IMR-90 (cell line): ENCODE results near the gene PXDC1. TPM values are rescaled to one million over a fixed set of nuclear protein-coding genes. Genes with fewer than 3 reads are reported as not detected.

Experiments used
- ATAC-seq: fragments of 200-7000 bp; cut with Tn5 transposase; 2 replicates; pipeline ENCODE4 v1.9.1; 2020; ENCODE audit warnings: low read depth, mild to moderate bottlenecking, moderate library complexity
- BruUV-seq: library from RNA; stranded (reverse); fragments of 400-500 nt; replicated peaks from 2 replicates; lab custom pipeline; 2021; lab: Mats Ljungman, UMichigan
- CTCF ChIA-PET: fragments of 300-600 bp; formaldehyde crosslinking; extraction: SDS; loops from one replicate; lab custom pipeline; 2021; ENCODE audit warnings: antibody characterized with exemption; lab: Yijun Ruan, JAX
- POLR2A ChIA-PET: fragments of 300-600 bp; sonication (Branson Sonifier 250); formaldehyde crosslinking; loops from one replicate; lab custom pipeline; 2022; ENCODE audit warnings: antibody characterized with exemption; ENCODE audit not compliant: unreplicated experiment; lab: Charles Lee
- DNase-seq: peaks from one replicate; pipeline ENCODE4 v3.0.0; 2013
- H2AFZ ChIP-seq: replicated peaks from 2 replicates; pipeline ENCODE3; 2013; ENCODE audit warnings: low read length, mild to moderate bottlenecking; ENCODE audit not compliant: poor library complexity
- H2AK5ac ChIP-seq: 2 replicates; pipeline ENCODE4 v1.6.1; 2013; ENCODE audit warnings: low read depth, low read length, inconsistent platforms
- H2AK9ac ChIP-seq: replicated peaks from 2 replicates; pipeline ENCODE3; 2013; ENCODE audit warnings: mild to moderate bottlenecking, low read depth, low read length, moderate library complexity; ENCODE audit not compliant: poor library complexity
- H2BK120ac ChIP-seq: 2 replicates; pipeline ENCODE4 v1.6.1; 2013; ENCODE audit warnings: low read depth, low read length, inconsistent platforms
- H2BK15ac ChIP-seq: 3 replicates; pipeline ENCODE4 v1.6.1; 2013; ENCODE audit warnings: low read depth, low read length, inconsistent platforms
- H2BK20ac ChIP-seq: 2 replicates; pipeline ENCODE4 v1.6.1; 2013; ENCODE audit warnings: low read depth, mild to moderate bottlenecking, inconsistent platforms, low read length, moderate library complexity
- H2BK5ac ChIP-seq: 2 replicates; pipeline ENCODE4 v1.6.1; 2013; ENCODE audit warnings: mild to moderate bottlenecking, low read depth, low read length, inconsistent platforms; ENCODE audit not compliant: poor library complexity, severe bottlenecking
- H3K14ac ChIP-seq: replicated peaks from 2 replicates; pipeline ENCODE4 v1.6.1; 2013; ENCODE audit warnings: low read depth, low read length, inconsistent platforms
- H3K18ac ChIP-seq: 2 replicates; pipeline ENCODE4 v1.6.1; 2013; ENCODE audit warnings: low read depth, low read length, control low read depth
- H3K23ac ChIP-seq: 2 replicates; pipeline ENCODE4 v1.6.1; 2013; ENCODE audit warnings: low read depth, low read length, inconsistent platforms
- H3K27ac ChIP-seq: 2 replicates; pipeline ENCODE4 v1.5.1; 2013; ENCODE audit warnings: mild to moderate bottlenecking, control low read depth, low read length; ENCODE audit not compliant: insufficient read depth
- H3K27me3 ChIP-seq: 2 replicates; pipeline ENCODE4 v1.6.1; 2013; ENCODE audit warnings: low read length; ENCODE audit not compliant: control insufficient read depth, insufficient read depth
- H3K36me3 ChIP-seq: 2 replicates; pipeline ENCODE4 v1.6.1; 2013; ENCODE audit warnings: low read length, mixed read lengths; ENCODE audit not compliant: control insufficient read depth, insufficient read depth
- H3K4ac ChIP-seq: 2 replicates; pipeline ENCODE4 v1.6.1; 2013; ENCODE audit warnings: low read depth, low read length, inconsistent platforms
- H3K4me1 ChIP-seq: 2 replicates; pipeline ENCODE4 v1.6.1; 2013; ENCODE audit warnings: low read length, mixed read lengths; ENCODE audit not compliant: control insufficient read depth, insufficient read depth
- H3K4me2 ChIP-seq: 2 replicates; pipeline ENCODE4 v1.6.1; 2013; ENCODE audit warnings: low read depth, mild to moderate bottlenecking, control low read depth, low read length, moderate library complexity
- H3K4me3 ChIP-seq: 2 replicates; pipeline ENCODE4 v1.5.1; 2013; ENCODE audit warnings: low read depth, mild to moderate bottlenecking, control low read depth, low read length, moderate library complexity; ENCODE audit not compliant: insufficient read depth
- H3K56ac ChIP-seq: 2 replicates; pipeline ENCODE4 v1.6.1; 2013; ENCODE audit warnings: low read length, inconsistent platforms; ENCODE audit not compliant: insufficient read depth; ENCODE audit errors: extremely low read depth
- H3K79me1 ChIP-seq, 2 experiments: 2 replicates each; pipeline ENCODE4 v1.6.1; 2013; ENCODE audit warnings: low read length in 2 of 2, inconsistent platforms in 1 of 2, low read depth in 1 of 2
- H3K9ac ChIP-seq: 2 replicates; pipeline ENCODE4 v1.6.1; 2013; ENCODE audit warnings: low read depth, low read length, control low read depth
- H3K9me1 ChIP-seq: 2 replicates; pipeline ENCODE4 v1.6.1; 2013; ENCODE audit warnings: low read length, inconsistent platforms; ENCODE audit not compliant: insufficient read depth
- H3K9me3 ChIP-seq: 2 replicates; pipeline ENCODE4 v1.6.1; 2013; ENCODE audit warnings: low read length; ENCODE audit not compliant: control insufficient read depth, insufficient read depth
- H4K20me1 ChIP-seq: 2 replicates; pipeline ENCODE4 v1.6.1; 2013; ENCODE audit warnings: low read length, inconsistent platforms; ENCODE audit not compliant: insufficient read depth
- H4K5ac ChIP-seq: 2 replicates; pipeline ENCODE4 v1.6.1; 2013; ENCODE audit warnings: mild to moderate bottlenecking, low read depth, low read length, control low read depth
- H4K8ac ChIP-seq, 2 experiments: 2 replicates each; pipeline ENCODE4 v1.6.1; 2013; ENCODE audit warnings: low read depth in 2 of 2, low read length in 2 of 2, control low read depth in 1 of 2, inconsistent platforms in 1 of 2
- H4K91ac ChIP-seq: 2 replicates; pipeline ENCODE4 v1.6.1; 2013; ENCODE audit warnings: low read depth, low read length, inconsistent platforms; ENCODE audit not compliant: insufficient read depth
- BHLHE40 ChIP-seq: fragments of 150-350 bp; IDR thresholded peaks from 2 replicates; pipeline ENCODE4 v1.6.1; 2016; ENCODE audit warnings: mild to moderate bottlenecking, low read depth, low read length
- MAFK ChIP-seq: IDR thresholded peaks from 2 replicates; pipeline ENCODE4 v1.6.1; 2012; ENCODE audit warnings: low read depth, low read length, improper control_type of control experiment
- WGBS, 2 experiments: methylation state at CpG; one replicate each; pipeline versions ENCODE4 v1.1.5 to v1.1.7; 2013; ENCODE audit warnings: missing lambda C conversion rate in 2 of 2; ENCODE audit not compliant: insufficient read length in 1 of 2; ENCODE audit errors: extremely low coverage in 2 of 2; 5-methylcytosine and 5-hydroxymethylcytosine counted together
- dilution Hi-C: fragments of 300-500 bp; cut with HindIII; formaldehyde crosslinking; loops from one replicate; pipeline ENCODE4 v1.14.3; 2018; ENCODE audit warnings: low sequenced_read_pairs; ENCODE audit not compliant: unreplicated experiment
- in situ Hi-C: fragments of 300-500 bp; cut with MboI; formaldehyde crosslinking; loops from 3 replicates; pipeline ENCODE4 v1.14.3; 2019; ENCODE audit warnings: low sequenced_read_pairs, inconsistent platforms, mixed read lengths
- intact Hi-C: fragments of 100-400 bp; cut with micrococcal nuclease; formaldehyde crosslinking; loops from 2 replicates; pipeline ENCODE4 v1.10.0; 2022
- polyA plus RNA-seq, 3 experiments: library from polyadenylated mRNA; depleted of rRNA; stranded (reverse); fragments of >200 nt; gene quantifications; 2 replicates each; pipeline ENCODE4 v1.2.3, GENCODE V29; 2012; ENCODE audit warnings: low replicate concordance in 1 of 3
- total RNA-seq: library from RNA; depleted of rRNA; stranded (reverse); fragments of >200 nt; gene quantifications from 2 replicates; pipeline ENCODE4 v1.2.3, GENCODE V29; 2012
- TF ChIP-seq, protein P1 (sequence below): fragments of 150-350 bp; IDR thresholded peaks from 2 replicates; pipeline ENCODE4 v1.6.1; 2016; ENCODE audit warnings: low read depth, mild to moderate bottlenecking, low read length, moderate library complexity, borderline replicate concordance

The PXDC1 gene
- total and polyA plus RNA-seq, 2 of the 4 experiments (the other 2 are of a cell fraction): 63.3 to 72.2 TPM

DNA sequence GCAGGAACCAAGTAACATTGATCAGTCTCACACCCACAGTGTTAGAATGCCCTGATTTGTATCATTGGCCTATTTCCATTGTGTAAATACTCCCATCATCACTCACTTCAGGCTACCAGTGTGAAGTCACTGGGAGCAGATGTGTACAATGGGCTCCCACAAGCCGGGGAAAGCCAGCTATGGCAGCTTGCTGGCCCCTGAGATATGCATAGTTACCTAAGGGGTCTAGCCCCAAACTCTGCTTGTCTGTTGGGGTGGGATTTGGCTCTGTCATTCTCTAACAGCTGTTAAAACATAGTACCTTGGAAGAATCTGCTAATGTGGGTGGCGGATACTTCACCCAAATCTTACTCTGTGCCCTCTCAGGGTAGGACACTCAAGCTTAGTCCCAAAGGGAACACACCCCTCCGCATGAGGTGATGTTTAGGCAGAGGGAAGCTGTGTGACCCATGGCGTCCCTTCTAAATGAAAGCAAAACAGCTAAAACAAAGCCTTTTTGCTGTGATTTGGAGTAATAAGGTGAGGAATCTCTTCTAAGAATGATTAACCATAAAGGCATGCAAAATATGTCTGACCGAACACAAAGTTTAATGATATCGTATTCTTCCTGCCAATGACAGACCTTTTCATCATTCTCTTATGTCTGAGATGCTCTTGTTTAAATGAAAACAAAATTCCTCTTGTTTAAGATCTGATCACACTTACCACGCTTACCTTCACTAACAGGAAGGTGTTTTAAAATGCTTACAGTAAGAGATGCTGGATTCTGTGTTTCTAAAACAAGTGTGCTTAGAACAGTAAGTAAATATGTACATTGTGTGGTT is 45.9 kb upstream of the PXDC1 start:
- Histone ChIP-seq H3K36me3 (no peaks in the 10 kb centered on the region), H2BK5ac (peak overlapping the region; percentile 98), H3K4me1 (peaks cover 19% of the 10 kb centered on the region), H2AK9ac (peak overlapping the region; percentile 83), H2BK120ac (peak overlapping the region; percentile 96), H3K9ac (peak overlapping the region; percentile 44; the same call in 1 of the 2 replicates), H3K4me2 (peak overlapping the region; percentile 89), H2BK20ac (peak overlapping the region; percentile 97), H3K56ac (peak overlapping the region; percentile 74; the same call in 1 of the 2 replicates), H3K4ac (peak overlapping the region; percentile 98), H3K23ac (peak overlapping the region; percentile 90; the same call in 1 of the 2 replicates), H2AK5ac (peak overlapping the region; percentile 98), H4K8ac (peak overlapping the region; percentile 48 to 92), H3K79me1 (no peaks in the 10 kb centered on the region; a peak in 1 of 4 replicates), H3K18ac (peak overlapping the region; percentile 97), H2BK15ac (peak overlapping the region; percentile 69), H3K9me1 (peaks cover 25% of the 10 kb centered on the region), H3K14ac (peak overlapping the region; percentile 87), H4K20me1 (no peaks in the 10 kb centered on the region), H3K27me3 (no peaks in the 10 kb centered on the region), H4K91ac (peak overlapping the region; percentile 96), H3K27ac (peak overlapping the region; percentile 93), H3K4me3 (peak overlapping the region; percentile 8; the same call in 1 of the 2 replicates), H3K9me3 (no peaks in the 10 kb centered on the region), H2AFZ (peak overlapping the region; percentile 86), H4K5ac (peak overlapping the region; percentile 98)
- DNase-seq (peak; percentile 79), ATAC-seq (peak; percentile 69)
- no CpG with 5 or more reads among the region's 7 CpGs for WGBS, 2 experiments
- no TSS peak for BruUV-seq
- dilution Hi-C loops (no loop called here), intact Hi-C loops (no loop called here), in situ Hi-C loops (no loop called here)
- TF ChIP-seq MAFK (no peak), BHLHE40 (no peak)
- TF ChIP-seq, protein P1, sequence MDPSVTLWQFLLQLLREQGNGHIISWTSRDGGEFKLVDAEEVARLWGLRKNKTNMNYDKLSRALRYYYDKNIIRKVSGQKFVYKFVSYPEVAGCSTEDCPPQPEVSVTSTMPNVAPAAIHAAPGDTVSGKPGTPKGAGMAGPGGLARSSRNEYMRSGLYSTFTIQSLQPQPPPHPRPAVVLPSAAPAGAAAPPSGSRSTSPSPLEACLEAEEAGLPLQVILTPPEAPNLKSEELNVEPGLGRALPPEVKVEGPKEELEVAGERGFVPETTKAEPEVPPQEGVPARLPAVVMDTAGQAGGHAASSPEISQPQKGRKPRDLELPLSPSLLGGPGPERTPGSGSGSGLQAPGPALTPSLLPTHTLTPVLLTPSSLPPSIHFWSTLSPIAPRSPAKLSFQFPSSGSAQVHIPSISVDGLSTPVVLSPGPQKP: no peak
- ChIA-PET CTCF (interaction anchor here (1.0 kb wide), 1 partner anchor 51 kb away, joined by 3 read pairs; no protein-coding TSS in a partner anchor), POLR2A (no interaction called here)
